Naive B cell (primary cell): ENCODE measurements around the gene UGT1A7. TPM values are rescaled to one million over a fixed set of nuclear protein-coding genes. Genes with fewer than 3 reads are reported as not detected.

Experiments
- ATAC-seq, 2 donors: fragments of 150-1000 bp; cut with Tn5 transposase; 2 replicates each; pipeline ENCODE4 v1.10.0; 2021; ENCODE audit warnings: low read depth in 2 of 2, mild to moderate bottlenecking in 2 of 2, moderate library complexity in 2 of 2
- DNase-seq: peaks from one replicate; pipeline ENCODE4 v3.0.0; 2022
- H3K27ac Mint-ChIP-seq, 6 donors: one replicate each; pipeline ENCODE4 v1.8.0; 2020 to 2022; ENCODE audit warnings: mild to moderate bottlenecking in 6 of 6, mixed read lengths in 6 of 6, moderate library complexity in 5 of 6, inconsistent platforms in 2 of 6
- H3K27me3 Mint-ChIP-seq, 3 donors: one replicate each; pipeline ENCODE4 v1.8.0; 2021 to 2022; ENCODE audit warnings: mixed read lengths in 3 of 3, mild to moderate bottlenecking in 1 of 3
- H3K36me3 Mint-ChIP-seq, 2 donors: one replicate each; pipeline ENCODE4 v1.8.0; 2020 to 2022; ENCODE audit warnings: mixed read lengths in 2 of 2, inconsistent platforms in 1 of 2, mild to moderate bottlenecking in 1 of 2
- H3K4me1 Mint-ChIP-seq, 3 donors: one replicate each; pipeline ENCODE4 v1.8.0; 2020 to 2022; ENCODE audit warnings: mixed read lengths in 3 of 3, inconsistent platforms in 1 of 3, mild to moderate bottlenecking in 1 of 3, moderate library complexity in 1 of 3
- H3K4me3 Mint-ChIP-seq, 8 donors: one replicate each; pipeline ENCODE4 v1.8.0; 2020 to 2022; ENCODE audit warnings: mild to moderate bottlenecking in 8 of 8, mixed read lengths in 8 of 8, moderate library complexity in 8 of 8, inconsistent platforms in 2 of 8
- H3K9me3 Mint-ChIP-seq, 7 donors: one replicate each; pipeline ENCODE4 v1.8.0; 2020 to 2022; ENCODE audit warnings: mixed read lengths in 7 of 7, mild to moderate bottlenecking in 5 of 7, inconsistent platforms in 2 of 7, moderate library complexity in 1 of 7
- polyA plus RNA-seq, 6 donors: library from polyadenylated mRNA; unstranded; fragments of 300-500 nt; fragmentation: Illumina TruSeq; gene quantifications; one replicate each; pipeline ENCODE4 v1.2.3, GENCODE V29; 2021; ENCODE audit warnings: low read depth in 6 of 6

UGT1A7 gene
- polyA plus RNA-seq, 6 donors from 2014 or later, result not detected

DNA sequence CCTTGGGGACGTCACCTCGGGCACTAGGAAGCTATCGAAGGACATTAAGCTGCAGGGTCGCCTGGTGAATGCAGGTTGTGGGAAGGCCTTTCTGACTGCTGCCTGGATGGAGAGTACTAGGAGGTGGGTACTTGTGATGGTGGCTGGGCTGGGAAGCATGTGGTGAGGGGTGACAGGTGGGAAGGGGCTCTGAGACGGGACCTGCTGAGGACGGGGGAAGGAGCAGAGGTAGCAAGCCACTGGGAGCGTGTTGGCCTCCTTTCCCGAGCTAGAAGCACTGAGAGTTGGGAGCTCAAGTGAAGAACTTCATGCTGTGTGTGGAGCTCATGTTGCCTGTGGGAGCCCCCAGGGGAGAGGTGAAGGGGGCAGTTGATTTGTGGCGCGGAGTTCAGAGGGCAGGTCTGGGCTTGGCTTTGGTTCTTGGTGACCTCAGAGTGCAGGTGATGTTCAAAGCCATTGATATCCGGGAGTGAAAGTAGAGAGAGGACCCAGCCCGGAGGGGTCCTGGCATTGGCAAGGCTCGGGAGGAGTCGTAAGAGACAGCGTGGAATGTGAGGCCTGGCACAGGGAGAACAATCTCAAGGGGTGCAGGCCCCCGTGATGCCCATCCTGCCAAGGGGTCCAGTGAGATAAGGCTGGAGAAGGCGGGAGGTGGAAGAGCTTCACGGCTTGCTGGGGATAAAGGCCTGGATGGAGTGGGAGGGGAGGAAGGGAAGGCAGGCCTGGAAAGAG lies 109.6 kb downstream of the UGT1A7 start:
- Mint-ChIP-seq H3K9me3 (peaks cover 0 to 13% (median 1%) of the 10 kb centered on the region in 7 donors), H3K27me3 (peaks cover 0 to 34% (median 25%) of the 10 kb centered on the region in 3 donors), H3K36me3 (peaks cover 0 to 8% of the 10 kb centered on the region in 2 donors), H3K4me1 (peaks cover 0 to 12% (median 5%) of the 10 kb centered on the region in 3 donors), H3K4me3 (no peak overlapping the region), H3K27ac (peak overlapping the region in 3 of 6 donors; percentile 5 to 46 (median 44))
- DNase-seq (no peak), ATAC-seq (no peak)

DNA sequence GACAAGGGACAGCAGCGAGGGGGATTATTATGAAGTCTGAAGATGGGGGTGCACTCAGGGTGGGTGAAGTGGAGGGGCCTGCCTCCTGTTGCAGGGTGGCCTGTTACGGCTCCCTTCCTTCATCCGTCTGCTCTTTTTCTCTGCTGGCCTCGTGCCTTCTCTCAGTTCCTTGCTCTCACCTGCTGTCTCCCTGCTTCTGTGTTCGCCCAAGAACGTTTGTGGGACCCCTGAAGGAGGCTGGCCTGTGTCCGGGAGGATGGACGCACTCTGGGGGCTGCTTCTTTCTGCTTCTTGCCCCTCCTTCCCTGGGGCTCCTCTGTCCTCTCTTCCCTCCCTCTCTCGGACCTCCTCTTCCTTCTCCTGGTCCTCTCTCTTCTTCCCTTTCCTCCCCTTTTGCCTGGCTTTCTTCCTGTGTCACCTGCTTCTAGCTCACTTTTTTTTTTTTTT lies 110.2 kb downstream of the UGT1A7 start:
- Mint-ChIP-seq H3K27ac (no peak overlapping the region), H3K9me3 (peaks cover 0 to 12% (median 0%) of the 10 kb centered on the region in 7 donors), H3K4me1 (peaks cover 0 to 12% (median 5%) of the 10 kb centered on the region in 3 donors), H3K27me3 (peaks cover 0 to 34% (median 22%) of the 10 kb centered on the region in 3 donors), H3K36me3 (peaks cover 0 to 8% of the 10 kb centered on the region in 2 donors), H3K4me3 (peak overlapping the region in 1 of 8 donors; percentile 74)
- no peak for ATAC-seq
- DNase-seq, result no peak

DNA sequence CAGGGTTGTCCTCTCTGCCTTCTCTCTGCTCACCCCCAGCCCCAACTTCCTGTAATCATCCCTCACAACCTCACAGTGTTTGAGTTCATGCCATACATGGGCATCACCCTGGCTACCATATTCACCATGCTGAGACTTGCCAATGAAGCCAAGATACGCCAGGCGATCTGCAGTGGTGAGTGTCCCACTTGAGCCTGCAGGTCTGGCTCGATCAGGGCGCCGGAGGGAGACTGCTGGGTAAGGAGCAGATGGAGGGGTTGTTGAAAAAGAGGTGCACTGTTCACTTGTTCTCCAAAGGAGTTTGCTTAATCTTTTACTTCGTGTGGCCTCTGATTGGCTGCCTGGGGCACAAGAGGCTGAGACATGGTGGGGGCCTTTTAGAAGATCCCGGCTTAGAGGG lies 111.0 kb downstream of the UGT1A7 start:
- Mint-ChIP-seq H3K36me3 (peaks cover 0 to 8% of the 10 kb centered on the region in 2 donors), H3K27ac (no peak overlapping the region), H3K4me3 (no peak overlapping the region), H3K9me3 (peaks cover 0 to 12% (median 0%) of the 10 kb centered on the region in 7 donors), H3K4me1 (peaks cover 0 to 12% (median 5%) of the 10 kb centered on the region in 3 donors), H3K27me3 (peaks cover 0 to 34% (median 22%) of the 10 kb centered on the region in 3 donors)
- no peak for ATAC-seq
- no peak for DNase-seq

DNA sequence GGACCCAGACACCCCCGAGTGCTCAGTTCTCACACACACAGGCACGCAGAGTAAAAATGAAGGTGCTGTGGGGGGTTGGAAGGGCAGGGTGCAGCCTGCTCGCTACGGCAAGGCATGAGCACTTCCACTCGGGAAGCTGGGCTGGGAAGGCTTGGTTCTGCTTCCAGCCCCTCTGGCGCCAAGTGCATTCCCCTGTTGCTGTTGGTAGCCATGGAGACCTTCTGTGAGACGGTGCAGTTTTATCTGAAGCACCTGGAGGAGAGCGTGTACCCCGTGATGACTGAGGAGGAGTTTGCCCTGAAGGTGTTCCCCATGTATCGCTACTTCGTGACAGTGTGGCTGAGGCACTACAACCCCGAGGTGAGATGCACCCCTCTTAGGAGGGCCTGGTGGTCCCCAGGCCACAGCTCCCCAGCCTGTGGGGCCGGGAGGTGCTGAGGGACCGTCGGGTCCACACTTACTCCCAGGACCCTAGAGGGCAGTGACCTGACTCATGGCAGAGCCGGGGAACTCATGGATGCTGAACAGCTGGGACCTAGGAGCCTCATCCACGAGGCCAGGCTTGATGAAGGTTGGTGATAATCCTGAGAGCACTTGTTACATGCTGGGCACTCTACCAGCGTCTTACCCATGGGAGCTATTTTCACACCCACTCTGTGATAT lies 111.9 kb downstream of the UGT1A7 start:
- peaks cover 0 to 40% (median 27%) of the 10 kb centered on the region in 3 donors for H3K27me3 Mint-ChIP-seq
- peaks cover 0 to 12% (median 5%) of the 10 kb centered on the region in 3 donors for H3K4me1 Mint-ChIP-seq
- no peak for DNase-seq
- ATAC-seq, result no peak
- peaks cover 0 to 8% of the 10 kb centered on the region in 2 donors for H3K36me3 Mint-ChIP-seq
- peaks cover 0 to 12% (median 0%) of the 10 kb centered on the region in 7 donors for H3K9me3 Mint-ChIP-seq
- no peak overlapping the region for H3K27ac Mint-ChIP-seq
- H3K4me3 Mint-ChIP-seq, result no peak overlapping the region

DNA sequence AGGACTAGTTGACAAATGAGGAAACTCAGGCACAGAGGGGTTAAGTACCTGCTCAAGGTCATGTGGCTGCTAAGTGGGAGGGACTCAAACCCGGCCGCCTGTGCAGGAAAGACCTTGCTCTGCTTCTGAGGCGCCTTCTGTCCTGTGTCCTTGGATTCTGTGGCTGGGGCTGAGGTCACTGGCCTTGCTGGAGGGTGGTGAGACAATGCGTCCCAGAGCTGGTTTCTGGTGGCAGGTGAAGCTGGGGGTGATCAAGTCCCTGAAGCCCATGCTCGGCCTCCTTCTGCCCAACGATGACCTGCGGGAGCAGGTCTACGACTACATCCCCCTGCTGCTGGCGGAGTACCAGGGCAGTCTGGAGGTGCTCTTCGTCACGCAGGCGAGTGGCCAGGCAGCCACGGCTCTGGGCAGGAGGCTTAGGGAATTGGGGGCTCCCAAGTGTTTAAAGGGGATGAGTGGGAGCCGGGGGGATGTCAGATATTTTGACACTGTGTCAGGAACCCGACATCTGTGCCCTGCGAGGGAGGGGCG lies 112.5 kb downstream of the UGT1A7 start:
- Mint-ChIP-seq H3K27ac (no peak overlapping the region), H3K27me3 (peaks cover 0 to 40% (median 27%) of the 10 kb centered on the region in 3 donors)

DNA sequence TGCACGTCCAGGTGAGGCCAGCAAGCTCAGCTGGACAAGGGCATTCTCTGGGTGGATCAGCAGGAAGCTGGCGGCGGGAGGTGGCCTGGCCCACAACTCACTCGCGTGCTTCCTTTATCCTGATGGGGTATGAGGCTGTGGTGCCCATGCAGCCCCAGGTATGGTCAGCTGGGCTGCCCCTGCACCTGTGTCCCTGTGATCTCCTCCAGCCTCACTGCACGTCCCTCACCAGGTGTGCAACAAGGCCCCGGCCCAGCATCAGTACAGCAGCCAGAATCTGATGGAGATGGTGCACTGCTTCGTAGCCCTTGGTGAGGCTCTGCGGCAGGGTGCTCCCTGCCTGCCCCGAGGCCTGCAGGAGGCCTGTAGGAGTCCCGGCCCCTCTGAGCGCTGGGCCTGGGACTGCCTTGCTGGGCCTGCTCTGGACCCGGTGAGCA lies 114.1 kb downstream of the UGT1A7 start:
- DNase-seq (no peak), ATAC-seq (no peak)
- H3K9me3 Mint-ChIP-seq, result peaks cover 0 to 3% (median 0%) of the 10 kb centered on the region in 7 donors
- peaks cover 0 to 37% (median 25%) of the 10 kb centered on the region in 3 donors for H3K27me3 Mint-ChIP-seq
- no peak overlapping the region for H3K4me3 Mint-ChIP-seq
- no peak overlapping the region for H3K27ac Mint-ChIP-seq
- peaks cover 0 to 8% of the 10 kb centered on the region in 2 donors for H3K36me3 Mint-ChIP-seq
- peaks cover 0 to 4% (median 0%) of the 10 kb centered on the region in 3 donors for H3K4me1 Mint-ChIP-seq

More for the DNA sequence above, 112.5 kb downstream of the UGT1A7 start:
- H3K36me3 Mint-ChIP-seq, result peaks cover 0 to 8% of the 10 kb centered on the region in 2 donors
- H3K9me3 Mint-ChIP-seq, result peaks cover 0 to 9% (median 0%) of the 10 kb centered on the region in 7 donors
- DNase-seq, result no peak
- ATAC-seq, result no peak
- H3K4me1 Mint-ChIP-seq, result peaks cover 0 to 9% (median 2%) of the 10 kb centered on the region in 3 donors
- H3K4me3 Mint-ChIP-seq, result no peak overlapping the region

DNA sequence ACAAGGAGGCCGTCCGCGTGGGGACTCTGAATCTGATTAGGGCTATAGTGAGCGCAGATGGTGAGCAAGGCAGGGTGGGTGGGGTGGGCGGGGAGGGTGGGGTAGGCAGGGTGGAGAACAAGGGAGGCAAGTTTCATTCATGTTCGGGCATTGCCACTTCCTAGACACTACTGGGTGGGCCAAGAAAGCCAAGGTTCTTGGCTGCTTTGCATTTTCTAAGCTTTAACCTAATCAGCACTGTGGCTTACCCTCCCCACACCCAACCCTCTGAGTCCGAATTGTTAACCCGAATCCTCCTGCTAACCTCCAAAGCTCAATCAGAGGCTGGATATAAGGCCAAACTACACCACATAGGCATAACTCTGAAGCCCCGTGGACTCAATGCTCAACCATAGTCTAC lies 114.6 kb downstream of the UGT1A7 start:
- ATAC-seq, result no peak
- peaks cover 0 to 8% of the 10 kb centered on the region in 2 donors for H3K36me3 Mint-ChIP-seq
- H3K27me3 Mint-ChIP-seq, result peaks cover 0 to 32% (median 20%) of the 10 kb centered on the region in 3 donors
- H3K9me3 Mint-ChIP-seq, result peaks cover 0 to 1% (median 0%) of the 10 kb centered on the region in 7 donors
- H3K27ac Mint-ChIP-seq, result no peak overlapping the region
- peaks cover 0 to 2% (median 0%) of the 10 kb centered on the region in 3 donors for H3K4me1 Mint-ChIP-seq
- H3K4me3 Mint-ChIP-seq, result no peak overlapping the region
- no peak for DNase-seq

DNA sequence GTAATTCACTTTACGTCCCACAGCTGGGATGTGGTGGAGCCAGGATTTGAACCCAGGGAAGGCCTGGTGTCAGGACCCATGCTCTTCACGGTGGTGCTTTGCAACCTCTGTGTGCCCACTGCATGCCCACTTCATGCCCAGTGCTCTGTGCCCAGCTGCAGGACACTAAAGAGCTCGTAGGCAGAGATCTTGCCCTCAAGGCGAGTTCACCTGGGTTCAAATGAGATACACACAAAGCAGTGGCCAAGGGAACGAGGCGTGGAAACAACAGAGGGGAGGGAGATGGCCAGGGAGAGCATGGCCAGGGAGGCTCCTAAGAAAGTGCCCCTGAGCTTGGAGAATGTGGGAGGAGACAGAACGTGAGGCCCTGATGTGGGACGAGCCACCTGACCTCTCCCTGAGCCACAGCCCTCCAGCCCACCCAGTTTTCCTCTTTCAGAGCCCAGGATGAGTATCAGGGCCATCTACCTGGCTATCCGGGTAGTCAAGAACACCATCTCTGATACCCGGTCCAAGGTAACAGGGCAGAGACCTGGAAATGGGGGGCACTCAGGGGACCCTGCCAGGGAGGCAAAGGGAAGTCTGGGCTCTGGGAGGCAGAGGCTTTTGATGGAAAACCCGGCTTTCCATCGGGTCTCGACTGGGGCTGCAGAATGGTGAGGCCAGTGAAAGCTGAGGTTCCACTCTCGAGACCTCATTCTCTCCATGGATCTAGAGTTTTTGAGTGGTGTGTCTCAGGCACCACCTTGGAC lies 116.8 kb downstream of the UGT1A7 start:
- H3K36me3 Mint-ChIP-seq, result no peaks in the 10 kb centered on the region
- H3K27ac Mint-ChIP-seq, result peak overlapping the region in 2 of 6 donors; percentile 56 to 91
- H3K4me3 Mint-ChIP-seq, result no peak overlapping the region
- H3K9me3 Mint-ChIP-seq, result peaks cover 0 to 1% (median 0%) of the 10 kb centered on the region in 7 donors
- peaks cover 4 to 21% (median 20%) of the 10 kb centered on the region in 3 donors for H3K27me3 Mint-ChIP-seq
- ATAC-seq, result no peak
- H3K4me1 Mint-ChIP-seq, result peaks cover 0 to 4% (median 0%) of the 10 kb centered on the region in 3 donors
- no peak for DNase-seq

DNA sequence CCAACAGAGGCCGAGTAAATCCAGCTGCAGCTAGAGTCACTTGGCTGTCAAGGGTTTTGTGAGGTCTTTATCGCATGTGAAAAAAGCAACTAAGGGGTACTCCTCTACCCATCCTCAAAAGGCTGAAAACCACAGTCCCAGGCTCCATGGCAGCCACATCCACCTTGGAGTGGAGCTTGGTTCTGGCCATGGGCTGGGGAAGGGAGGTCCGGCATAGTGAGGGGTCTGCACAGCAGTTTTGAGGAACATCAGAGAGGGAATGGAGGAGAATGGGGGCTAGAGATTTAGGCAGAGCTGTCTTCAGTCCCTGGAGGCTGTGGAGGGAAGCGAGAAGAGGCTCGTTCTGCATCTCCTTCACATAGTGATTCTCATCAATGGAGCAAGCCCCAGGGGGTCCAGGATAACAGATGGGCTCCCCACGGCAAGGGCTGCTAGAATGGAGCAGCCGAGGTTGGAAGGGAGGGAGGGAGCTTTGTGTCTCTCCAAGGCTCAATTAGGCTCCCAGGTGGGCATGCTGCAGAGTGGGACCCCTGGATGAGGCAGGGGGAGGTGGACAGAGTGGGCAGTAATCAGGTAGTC lies 117.5 kb downstream of the UGT1A7 start:
- H3K4me1 Mint-ChIP-seq, result peaks cover 0 to 4% (median 0%) of the 10 kb centered on the region in 3 donors
- H3K4me3 Mint-ChIP-seq, result no peak overlapping the region
- ATAC-seq (no peak), DNase-seq (no peak)
- peaks cover 4 to 25% (median 24%) of the 10 kb centered on the region in 3 donors for H3K27me3 Mint-ChIP-seq
- no peak overlapping the region for H3K27ac Mint-ChIP-seq
- H3K36me3 Mint-ChIP-seq, result no peaks in the 10 kb centered on the region
- peaks cover 0 to 1% (median 0%) of the 10 kb centered on the region in 7 donors for H3K9me3 Mint-ChIP-seq

DNA sequence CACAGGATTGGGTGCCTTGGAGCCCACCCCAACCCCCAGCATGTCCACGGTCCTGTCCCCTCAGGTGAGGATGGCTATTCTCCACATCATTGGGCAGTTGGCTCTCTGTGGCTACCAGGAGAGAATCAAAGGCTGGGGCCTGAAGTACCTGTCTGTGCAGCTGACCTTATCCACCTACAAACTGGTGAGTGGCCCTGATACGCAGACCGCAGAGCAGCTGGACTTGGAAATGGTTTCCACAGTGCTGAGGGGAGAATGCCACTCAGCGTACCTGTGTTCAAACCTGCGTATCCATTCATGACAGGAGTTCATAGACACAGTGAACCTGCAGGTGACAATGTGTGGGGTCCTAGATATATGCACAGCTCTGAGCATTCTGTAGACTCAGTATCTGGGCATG lies 118.0 kb downstream of the UGT1A7 start:
- Mint-ChIP-seq H3K27me3 (peaks cover 4 to 31% (median 29%) of the 10 kb centered on the region in 3 donors), H3K4me1 (peaks cover 0 to 4% (median 0%) of the 10 kb centered on the region in 3 donors), H3K36me3 (no peaks in the 10 kb centered on the region), H3K27ac (no peak overlapping the region), H3K4me3 (no peak overlapping the region), H3K9me3 (peaks cover 0 to 1% (median 0%) of the 10 kb centered on the region in 7 donors)
- no peak for ATAC-seq
- no peak for DNase-seq

DNA sequence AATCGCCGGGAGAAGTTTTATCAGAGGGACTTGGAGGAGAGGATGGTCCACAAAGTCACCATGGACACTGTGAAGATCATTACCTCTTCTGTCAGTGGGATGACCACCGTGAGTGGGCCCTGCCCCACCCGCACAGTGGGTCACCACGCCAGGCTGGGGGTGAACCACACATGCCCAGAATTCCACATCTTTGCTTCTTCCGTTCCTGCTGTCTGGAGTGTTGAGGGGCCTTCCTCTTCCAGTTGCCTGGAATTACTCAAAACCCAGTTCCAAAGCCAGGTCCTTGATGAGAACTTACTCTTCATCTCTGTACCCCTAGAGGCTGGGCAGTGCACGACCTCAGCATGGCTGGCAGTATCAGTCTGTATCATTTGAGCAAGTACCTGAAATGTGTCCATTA lies 118.5 kb downstream of the UGT1A7 start:
- peaks cover 0 to 1% (median 0%) of the 10 kb centered on the region in 7 donors for H3K9me3 Mint-ChIP-seq
- DNase-seq, result no peak
- no peaks in the 10 kb centered on the region for H3K36me3 Mint-ChIP-seq

DNA sequence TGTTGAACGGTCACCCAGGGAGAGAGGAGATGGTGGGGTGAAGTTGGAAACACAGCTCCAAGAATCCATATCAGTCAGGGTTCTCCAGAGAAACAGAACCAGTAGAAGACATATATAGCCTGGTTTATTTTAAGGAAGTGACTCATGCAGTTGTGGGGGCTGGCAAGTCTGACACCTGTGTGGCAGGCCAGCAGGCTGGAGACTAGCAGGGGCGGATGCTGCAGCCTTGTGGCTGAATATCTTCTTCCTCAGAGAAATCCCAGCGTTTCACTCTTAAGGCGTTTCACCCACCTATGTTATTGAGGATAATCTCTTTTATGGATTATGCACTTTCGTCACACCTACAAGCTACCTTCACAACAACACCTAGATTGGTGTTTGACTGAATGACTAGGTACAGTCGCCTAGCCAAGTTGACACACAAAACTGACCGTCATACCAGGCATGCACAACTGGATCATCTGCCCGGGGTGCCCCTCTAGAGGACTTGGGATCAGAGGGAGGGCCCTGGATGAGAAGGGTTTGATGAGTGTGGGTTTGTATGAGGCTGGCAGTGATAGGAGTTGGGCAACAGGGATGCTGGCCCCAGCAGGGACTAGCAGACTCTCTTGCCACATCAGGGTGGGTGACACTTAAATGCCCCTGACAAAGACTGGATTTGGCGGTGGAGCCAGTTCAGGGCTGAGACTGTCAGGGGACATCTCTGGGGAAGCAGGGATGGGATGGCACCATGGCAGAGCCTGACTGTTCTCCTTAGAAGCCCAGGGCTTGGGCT lies 119.8 kb downstream of the UGT1A7 start:
- H3K9me3 Mint-ChIP-seq, result no peaks in the 10 kb centered on the region
- no peak overlapping the region for H3K27ac Mint-ChIP-seq
- peaks cover 0 to 4% (median 0%) of the 10 kb centered on the region in 3 donors for H3K4me1 Mint-ChIP-seq
- ATAC-seq (no peak), DNase-seq (no peak)
- H3K4me3 Mint-ChIP-seq, result no peak overlapping the region
- peaks cover 4 to 36% (median 32%) of the 10 kb centered on the region in 3 donors for H3K27me3 Mint-ChIP-seq
- H3K36me3 Mint-ChIP-seq, result no peaks in the 10 kb centered on the region

More for the DNA sequence above, 118.5 kb downstream of the UGT1A7 start:
- Mint-ChIP-seq H3K27ac (peak overlapping the region in 1 of 6 donors; percentile 36), H3K27me3 (peaks cover 4 to 36% (median 32%) of the 10 kb centered on the region in 3 donors), H3K4me1 (peaks cover 0 to 4% (median 0%) of the 10 kb centered on the region in 3 donors), H3K4me3 (no peak overlapping the region)
- no peak for ATAC-seq
